A549 (cell line): ENCODE results near the gene MEF2B. TPM values are rescaled to one million over a fixed set of nuclear protein-coding genes. Genes with fewer than 3 reads are reported as not detected.

Experiments used
- ATAC-seq, 2 experiments: fragments of 200-7000 bp in 1 of 2; fragments of >200 bp in 1 of 2; cut with Nextera tagmentation in 1 of 2; cut with Tn5 transposase in 1 of 2; 3 replicates each; pipeline versions ENCODE4 v1.8.0 to v1.9.1; 2018 to 2020; ENCODE audit warnings: mild to moderate bottlenecking in 1 of 2, moderate library complexity in 1 of 2
- CTCF ChIA-PET: fragments of 300-600 bp; sonication (Branson Sonifier 250); formaldehyde crosslinking; extraction: SDS; loops from one replicate; lab custom pipeline; 2021; ENCODE audit warnings: antibody characterized with exemption, inconsistent platforms; lab: Yijun Ruan, JAX
- POLR2A ChIA-PET: fragments of 350-600 bp; formaldehyde crosslinking; extraction: SDS; loops from one replicate; lab custom pipeline; 2021; ENCODE audit warnings: antibody characterized with exemption, inconsistent platforms; lab: Yijun Ruan, JAX
- DNase-seq, 2 experiments: peaks; one replicate each; pipeline versions ENCODE4 v3.0.0 to v3.0.0-alpha.2; 2011 to 2016; ENCODE audit warnings: low read depth in 1 of 2, low spot score in 1 of 2
- FAIRE-seq: peaks from 2 replicates; lab custom pipeline; 2011; peaks lifted over from hg19 to GRCh38; lab: Jason Lieb, UNC
- H3K27ac ChIP-seq, 2 experiments: fragments of >200 bp; sonication (Bioruptor Twin); formaldehyde crosslinking; 3 replicates each; pipeline ENCODE4 v1.5.1; 2016 to 2017
- H3K4me1 ChIP-seq: fragments of >200 bp; sonication (Bioruptor Twin); formaldehyde crosslinking; 3 replicates; pipeline ENCODE4 v1.6.1; 2016
- H3K4me2 ChIP-seq: fragments of >200 bp; sonication (Bioruptor Twin); formaldehyde crosslinking; 3 replicates; pipeline ENCODE4 v1.6.1; 2016
- H3K4me3 ChIP-seq: fragments of >200 bp; sonication (Bioruptor Twin); formaldehyde crosslinking; 3 replicates; pipeline ENCODE4 v1.5.1; 2016
- H3K9me3 ChIP-seq: fragments of >200 bp; sonication (Bioruptor Twin); formaldehyde crosslinking; 3 replicates; pipeline ENCODE4 v1.6.1; 2016
- BHLHE40 ChIP-seq: IDR thresholded peaks from 2 replicates; pipeline ENCODE4 v1.6.1; 2012; ENCODE audit warnings: low read depth, low read length, inconsistent platforms
- CBX8 ChIP-seq: fragments of 200-600 bp; sonication (generic); IDR thresholded peaks from 2 replicates; pipeline ENCODE4 v1.6.1; 2016
- CHD2 ChIP-seq: fragments of 150-350 bp; IDR thresholded peaks from 2 replicates; pipeline ENCODE4 v1.6.1; 2014; ENCODE audit warnings: low read length; ENCODE audit not compliant: partially characterized antibody
- EHMT2 ChIP-seq: fragments of 200-600 bp; sonication (generic); IDR thresholded peaks from 2 replicates; pipeline ENCODE4 v1.6.1; 2016; ENCODE audit warnings: antibody characterized with exemption, low read depth, mild to moderate bottlenecking, moderate library complexity
- FOSB ChIP-seq: fragments of 250-450 bp; sonication (Bioruptor Pico); IDR thresholded peaks from 2 replicates; pipeline ENCODE4 v1.5.0; 2020; ENCODE audit warnings: mild to moderate bottlenecking, moderate library complexity
- FOXS1 ChIP-seq: fragments of 250-450 bp; sonication (Bioruptor Pico); IDR thresholded peaks from 2 replicates; pipeline ENCODE4 v1.5.0; 2020; ENCODE audit warnings: mild to moderate bottlenecking, moderate library complexity
- GATA3 ChIP-seq: IDR thresholded peaks from 2 replicates; pipeline ENCODE4 v1.6.1; 2012; ENCODE audit warnings: borderline replicate concordance
- HES2 ChIP-seq: fragments of >200 bp; sonication (Bioruptor Twin); formaldehyde crosslinking; IDR thresholded peaks from 2 replicates; pipeline ENCODE4 v1.6.1; 2016
- HOXB13 ChIP-seq: fragments of 250-450 bp; sonication (Bioruptor Pico); IDR thresholded peaks from 2 replicates; pipeline ENCODE4 v1.5.0; 2020; ENCODE audit warnings: low read depth, mild to moderate bottlenecking, moderate library complexity
- JUNB ChIP-seq: fragments of >200 bp; sonication (Bioruptor Twin); formaldehyde crosslinking; IDR thresholded peaks from 2 replicates; pipeline ENCODE4 v1.6.1; 2016
- MAFK ChIP-seq: fragments of 450-650 bp; IDR thresholded peaks from 2 replicates; pipeline ENCODE4 v1.6.1; 2014; ENCODE audit not compliant: partially characterized antibody
- MAZ ChIP-seq: fragments of 150-350 bp; IDR thresholded peaks from 2 replicates; pipeline ENCODE4 v1.6.1; 2014; ENCODE audit warnings: antibody characterized with exemption, low read depth, low read length, borderline replicate concordance
- NFE2L2 ChIP-seq: fragments of 150-350 bp; conservative IDR thresholded peaks from 2 replicates; pipeline ENCODE4 v1.6.1; 2014; ENCODE audit warnings: low read length
- NR3C1 ChIP-seq: fragments of >200 bp; sonication (Bioruptor Twin); formaldehyde crosslinking; IDR thresholded peaks from 3 replicates; pipeline ENCODE4 v1.6.1; 2017
- POLR2A ChIP-seq: IDR thresholded peaks from 2 replicates; pipeline ENCODE4 v1.6.1; 2012; ENCODE audit warnings: mild to moderate bottlenecking, low read length
- POLR2AphosphoS2 ChIP-seq: conservative IDR thresholded peaks from 2 replicates; pipeline ENCODE4 v1.6.1; 2012; ENCODE audit warnings: low read length, improper control_type of control experiment, inconsistent platforms
- RARB ChIP-seq: fragments of 250-450 bp; sonication (Bioruptor Pico); IDR thresholded peaks from 2 replicates; pipeline ENCODE4 v1.8.0; 2021; ENCODE audit warnings: mild to moderate bottlenecking, moderate library complexity
- RCOR1 ChIP-seq: fragments of 150-350 bp; IDR thresholded peaks from 2 replicates; pipeline ENCODE4 v1.6.1; 2014; ENCODE audit warnings: antibody characterized with exemption, low read length, low read depth
- RFX5 ChIP-seq: fragments of 450-650 bp; IDR thresholded peaks from 2 replicates; pipeline ENCODE4 v1.7.1; 2014; ENCODE audit warnings: antibody characterized with exemption, mild to moderate bottlenecking, moderate library complexity
- RNF2 ChIP-seq: fragments of 200-600 bp; sonication (generic); IDR thresholded peaks from 2 replicates; pipeline ENCODE4 v1.6.1; 2016; ENCODE audit warnings: low read depth, mild to moderate bottlenecking, antibody characterized with exemption, moderate library complexity, borderline replicate concordance
- SREBF2 ChIP-seq: fragments of 450-650 bp; IDR thresholded peaks from 2 replicates; pipeline ENCODE4 v1.6.1; 2014; ENCODE audit warnings: mild to moderate bottlenecking, moderate library complexity
- TFCP2L1 ChIP-seq: fragments of 250-450 bp; sonication (Bioruptor Pico); IDR thresholded peaks from 2 replicates; pipeline ENCODE4 v1.5.0; 2021; ENCODE audit warnings: mild to moderate bottlenecking
- ZFP36 ChIP-seq: fragments of 450-650 bp; IDR thresholded peaks from 2 replicates; pipeline ENCODE4 v1.6.1; 2014; ENCODE audit warnings: borderline replicate concordance; ENCODE audit not compliant: partially characterized antibody
- WGBS: methylation state at CpG from one replicate; pipeline ENCODE4 v1.1.6; 2017; ENCODE audit errors: missing lambda C conversion rate; 5-methylcytosine and 5-hydroxymethylcytosine counted together
- polyA plus RNA-seq, 4 experiments: library from polyadenylated mRNA; depleted of rRNA in 3 of 4; stranded (reverse); fragments of >200 nt; fragmentation: RNase III in 1 of 4; extraction: RNeasy Plus Mini Kit Qiagen cat#74134 plus additional on column Dnase treatment in 1 of 4; gene quantifications; 2 replicates in 3 of 4; 3 replicates in 1 of 4; pipeline ENCODE4 v1.2.3, GENCODE V29; 2011 to 2017
- TF ChIP-seq, protein P1 (sequence below): fragments of >200 bp; sonication (Bioruptor Twin); formaldehyde crosslinking; IDR thresholded peaks from 3 replicates; pipeline ENCODE4 v1.5.1; 2016
- TF ChIP-seq, protein P2 (sequence below): fragments of 450-650 bp; IDR thresholded peaks from 2 replicates; pipeline ENCODE4 v1.6.1; 2014; ENCODE audit warnings: antibody characterized with exemption
- TF ChIP-seq, protein P3 (sequence below): fragments of >200 bp; sonication (Bioruptor Twin); formaldehyde crosslinking; IDR thresholded peaks from 3 replicates; pipeline ENCODE4 v1.6.1; 2016

The MEF2B gene
- polyA plus RNA-seq, 2 of the 4 experiments (the other 2 are of a cell fraction) = 0.10 to 0.13 TPM

DNA sequence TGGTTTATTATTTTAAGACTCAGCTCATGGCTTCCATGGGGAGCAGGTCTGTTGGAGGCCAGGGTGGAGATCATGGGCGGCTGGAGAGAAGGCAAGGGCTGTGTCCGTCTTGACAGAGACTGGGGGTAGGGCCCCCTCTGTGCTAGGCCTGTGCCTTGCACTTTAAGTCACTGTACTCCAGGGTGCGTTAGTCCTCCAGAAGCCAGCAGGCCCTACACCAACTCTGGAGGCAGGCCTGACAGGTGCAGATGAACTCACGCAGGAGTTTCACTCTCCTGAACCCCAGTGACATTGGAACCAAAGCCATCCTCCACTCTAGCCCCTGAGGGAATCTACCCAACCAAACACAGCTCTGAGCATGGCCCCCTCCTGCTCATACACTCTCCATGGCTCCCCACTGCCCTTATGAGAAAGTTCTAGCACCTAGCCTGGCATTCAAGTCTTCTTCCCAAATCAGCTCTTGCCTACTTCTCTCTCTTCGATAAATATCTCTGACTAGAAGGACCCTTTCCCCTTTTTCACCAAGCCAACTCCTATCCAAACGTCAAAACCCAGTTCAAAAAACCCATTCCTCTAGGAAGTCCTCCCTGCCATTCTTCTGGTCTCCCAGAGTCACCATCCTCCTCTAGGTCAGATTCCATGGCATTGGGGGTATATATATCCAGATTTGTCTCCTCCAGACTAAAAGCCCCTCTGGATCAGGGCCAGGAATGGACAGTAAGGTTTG is 15.1 kb downstream of the MEF2B start:
- POLR2A ChIA-PET = no interaction called here
- no peaks in the 10 kb centered on the region for H3K4me1 ChIP-seq
- H3K27ac ChIP-seq = no peak overlapping the region
- FAIRE-seq (no peak), ATAC-seq (no peak), DNase-seq (no peak)
- no peak overlapping the region for H3K4me3 ChIP-seq
- no peaks in the 10 kb centered on the region for H3K9me3 ChIP-seq
- 96% methylated on average over 3 of the region's 6 CpGs for WGBS
- TF ChIP-seq SREBF2 (no peak), GATA3 (no peak), RNF2 (no peak), NFE2L2 (no peak), NR3C1 (no peak), TFCP2L1 (no peak), POLR2A (no peak)
- TF ChIP-seq, protein P1, sequence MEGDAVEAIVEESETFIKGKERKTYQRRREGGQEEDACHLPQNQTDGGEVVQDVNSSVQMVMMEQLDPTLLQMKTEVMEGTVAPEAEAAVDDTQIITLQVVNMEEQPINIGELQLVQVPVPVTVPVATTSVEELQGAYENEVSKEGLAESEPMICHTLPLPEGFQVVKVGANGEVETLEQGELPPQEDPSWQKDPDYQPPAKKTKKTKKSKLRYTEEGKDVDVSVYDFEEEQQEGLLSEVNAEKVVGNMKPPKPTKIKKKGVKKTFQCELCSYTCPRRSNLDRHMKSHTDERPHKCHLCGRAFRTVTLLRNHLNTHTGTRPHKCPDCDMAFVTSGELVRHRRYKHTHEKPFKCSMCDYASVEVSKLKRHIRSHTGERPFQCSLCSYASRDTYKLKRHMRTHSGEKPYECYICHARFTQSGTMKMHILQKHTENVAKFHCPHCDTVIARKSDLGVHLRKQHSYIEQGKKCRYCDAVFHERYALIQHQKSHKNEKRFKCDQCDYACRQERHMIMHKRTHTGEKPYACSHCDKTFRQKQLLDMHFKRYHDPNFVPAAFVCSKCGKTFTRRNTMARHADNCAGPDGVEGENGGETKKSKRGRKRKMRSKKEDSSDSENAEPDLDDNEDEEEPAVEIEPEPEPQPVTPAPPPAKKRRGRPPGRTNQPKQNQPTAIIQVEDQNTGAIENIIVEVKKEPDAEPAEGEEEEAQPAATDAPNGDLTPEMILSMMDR = no peak
- TF ChIP-seq, protein P2, sequence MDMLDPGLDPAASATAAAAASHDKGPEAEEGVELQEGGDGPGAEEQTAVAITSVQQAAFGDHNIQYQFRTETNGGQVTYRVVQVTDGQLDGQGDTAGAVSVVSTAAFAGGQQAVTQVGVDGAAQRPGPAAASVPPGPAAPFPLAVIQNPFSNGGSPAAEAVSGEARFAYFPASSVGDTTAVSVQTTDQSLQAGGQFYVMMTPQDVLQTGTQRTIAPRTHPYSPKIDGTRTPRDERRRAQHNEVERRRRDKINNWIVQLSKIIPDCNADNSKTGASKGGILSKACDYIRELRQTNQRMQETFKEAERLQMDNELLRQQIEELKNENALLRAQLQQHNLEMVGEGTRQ = no peak
- H3K4me2 ChIP-seq = no peak overlapping the region
- CTCF ChIA-PET = interaction anchor here (0.9 to 2.7 kb wide), 7 partner anchors 9 to 188 kb away, joined by 3 to 11 read pairs (median 4); no protein-coding TSS in a partner anchor

DNA sequence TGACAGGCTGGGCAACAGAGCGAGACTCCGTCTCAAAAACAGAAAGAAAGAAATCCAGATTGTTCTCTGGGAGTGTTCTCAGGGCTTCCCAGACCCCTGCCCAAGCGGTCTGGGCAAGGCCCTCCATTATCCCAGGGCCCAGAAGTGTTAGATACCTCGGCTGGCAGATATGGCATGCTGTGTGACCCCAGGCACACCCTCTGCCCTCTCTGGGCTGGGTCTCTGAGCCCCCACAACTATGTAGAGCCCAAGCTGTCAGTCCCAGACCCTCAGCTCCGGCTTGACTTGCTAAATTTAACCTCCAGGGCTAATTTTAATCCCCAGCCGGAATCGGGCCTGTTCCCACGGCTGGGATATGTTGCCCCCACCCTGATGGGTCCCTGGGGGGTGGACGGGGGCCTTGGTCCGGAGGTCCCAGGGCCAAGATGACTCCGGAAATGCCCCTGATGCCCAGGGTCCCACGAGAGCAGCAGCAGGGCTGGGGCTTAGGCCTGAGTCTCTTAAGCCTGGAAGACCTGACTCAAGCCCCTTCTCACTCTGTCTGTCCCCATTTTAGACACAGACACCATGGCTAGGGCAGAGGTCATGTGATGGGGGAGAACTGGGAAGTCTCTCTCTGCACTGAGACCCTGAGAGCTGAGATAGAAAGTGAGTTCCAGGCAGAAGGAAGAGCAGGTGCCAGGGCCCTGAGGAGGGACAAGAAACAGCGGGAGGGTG is 17.2 kb downstream of the MEF2B start:
- POLR2A ChIA-PET = no interaction called here
- no peak for ATAC-seq

More for the DNA sequence above, 17.2 kb downstream of the MEF2B start:
- 89% methylated on average over 4 of the region's 13 CpGs for WGBS
- Histone ChIP-seq H3K4me1 (no peaks in the 10 kb centered on the region), H3K4me3 (no peak overlapping the region)
- DNase-seq = no peak
- TF ChIP-seq RARB (CRISPR knock-in tag) (no peak), MAZ (no peak), CHD2 (no peak), CBX8 (no peak), EHMT2 (no peak), HOXB13 (CRISPR knock-in tag) (no peak), RCOR1 (no peak), POLR2A (no peak), MAFK (no peak), HES2 (no peak), ZFP36 (no peak), POLR2AphosphoS2 (no peak), FOXS1 (CRISPR knock-in tag) (no peak), JUNB (no peak), FOSB (no peak), RFX5 (no peak), BHLHE40 (no peak)
- TF ChIP-seq, protein P3, sequence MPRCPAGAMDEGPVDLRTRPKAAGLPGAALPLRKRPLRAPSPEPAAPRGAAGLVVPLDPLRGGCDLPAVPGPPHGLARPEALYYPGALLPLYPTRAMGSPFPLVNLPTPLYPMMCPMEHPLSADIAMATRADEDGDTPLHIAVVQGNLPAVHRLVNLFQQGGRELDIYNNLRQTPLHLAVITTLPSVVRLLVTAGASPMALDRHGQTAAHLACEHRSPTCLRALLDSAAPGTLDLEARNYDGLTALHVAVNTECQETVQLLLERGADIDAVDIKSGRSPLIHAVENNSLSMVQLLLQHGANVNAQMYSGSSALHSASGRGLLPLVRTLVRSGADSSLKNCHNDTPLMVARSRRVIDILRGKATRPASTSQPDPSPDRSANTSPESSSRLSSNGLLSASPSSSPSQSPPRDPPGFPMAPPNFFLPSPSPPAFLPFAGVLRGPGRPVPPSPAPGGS = no peak
- TF ChIP-seq, protein P2 = no peak
- TF ChIP-seq, all 56 proteins: peak for 0
- CTCF ChIA-PET = interaction anchor here (1.7 kb wide), 1 partner anchor 72 kb away, joined by 5 read pairs; no protein-coding TSS in a partner anchor
- no peak for FAIRE-seq
- Histone ChIP-seq H3K27ac (no peak overlapping the region), H3K9me3 (no peaks in the 10 kb centered on the region), H3K4me2 (no peak overlapping the region)
